HG02852 (cell line): ENCODE data around the gene RBMS3.

Experiments used
- ATAC-seq: cut with Tn5 transposase; IDR thresholded peaks from one replicate; pipeline ENCODE4 v1.9.1; 2021; ENCODE audit warnings: mild to moderate bottlenecking, moderate library complexity; ENCODE audit not compliant: unreplicated experiment

The RBMS3 gene

GRCh38 chr3:29426302-29427226 lies 145.7 kb downstream of the RBMS3 start:
- no peak for ATAC-seq

- ATAC-seq = no peak
Measured at GRCh38 chr3:29427266-29428103, 146.6 kb downstream of the RBMS3 start.

- ATAC-seq = no peak
Measured at GRCh38 chr3:29429055-29429679, 148.3 kb downstream of the RBMS3 start.

GRCh38 chr3:29430558-29430971 lies 149.7 kb downstream of the RBMS3 start:
- ATAC-seq = no peak

GRCh38 chr3:29436612-29437323 lies 155.9 kb downstream of the RBMS3 start:
- ATAC-seq = no peak

- no peak for ATAC-seq
Measured at GRCh38 chr3:29438580-29438979, 157.7 kb downstream of the RBMS3 start.

- no peak for ATAC-seq
Measured at GRCh38 chr3:29440413-29441305, 159.8 kb downstream of the RBMS3 start.

- ATAC-seq = no peak
Measured at GRCh38 chr3:29441422-29441821, 160.6 kb downstream of the RBMS3 start.

- ATAC-seq = no peak
Measured at GRCh38 chr3:29447946-29448627, 167.2 kb downstream of the RBMS3 start.

GRCh38 chr3:29451920-29452319 lies 171.0 kb downstream of the RBMS3 start:
- ATAC-seq = no peak

GRCh38 chr3:29452934-29453283 lies 172.0 kb downstream of the RBMS3 start:
- no peak for ATAC-seq

- ATAC-seq = no peak
Measured at GRCh38 chr3:29453284-29454001, 172.6 kb downstream of the RBMS3 start.

GRCh38 chr3:29454161-29454611 lies 173.3 kb downstream of the RBMS3 start:
- no peak for ATAC-seq

GRCh38 chr3:29456901-29457300 lies 176.0 kb downstream of the RBMS3 start:
- no peak for ATAC-seq

GRCh38 chr3:29463304-29463703 lies 182.4 kb downstream of the RBMS3 start:
- no peak for ATAC-seq

GRCh38 chr3:29465836-29466235 lies 185.0 kb downstream of the RBMS3 start:
- ATAC-seq = no peak

GRCh38 chr3:29466442-29466841 lies 185.6 kb downstream of the RBMS3 start:
- ATAC-seq = no peak

GRCh38 chr3:29468187-29468586 lies 187.3 kb downstream of the RBMS3 start:
- ATAC-seq = no peak
